Measurements from ENCODE around the gene ATF7.

- TF ChIP-seq, protein P1, sequence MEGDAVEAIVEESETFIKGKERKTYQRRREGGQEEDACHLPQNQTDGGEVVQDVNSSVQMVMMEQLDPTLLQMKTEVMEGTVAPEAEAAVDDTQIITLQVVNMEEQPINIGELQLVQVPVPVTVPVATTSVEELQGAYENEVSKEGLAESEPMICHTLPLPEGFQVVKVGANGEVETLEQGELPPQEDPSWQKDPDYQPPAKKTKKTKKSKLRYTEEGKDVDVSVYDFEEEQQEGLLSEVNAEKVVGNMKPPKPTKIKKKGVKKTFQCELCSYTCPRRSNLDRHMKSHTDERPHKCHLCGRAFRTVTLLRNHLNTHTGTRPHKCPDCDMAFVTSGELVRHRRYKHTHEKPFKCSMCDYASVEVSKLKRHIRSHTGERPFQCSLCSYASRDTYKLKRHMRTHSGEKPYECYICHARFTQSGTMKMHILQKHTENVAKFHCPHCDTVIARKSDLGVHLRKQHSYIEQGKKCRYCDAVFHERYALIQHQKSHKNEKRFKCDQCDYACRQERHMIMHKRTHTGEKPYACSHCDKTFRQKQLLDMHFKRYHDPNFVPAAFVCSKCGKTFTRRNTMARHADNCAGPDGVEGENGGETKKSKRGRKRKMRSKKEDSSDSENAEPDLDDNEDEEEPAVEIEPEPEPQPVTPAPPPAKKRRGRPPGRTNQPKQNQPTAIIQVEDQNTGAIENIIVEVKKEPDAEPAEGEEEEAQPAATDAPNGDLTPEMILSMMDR (IDR thresholded peaks at IDR 0.05; ENCODE audit: low read depth, low read length, poor library complexity, severe bottlenecking): no peak
- TF ChIP-seq EZH2phosphoT487 (IDR thresholded peaks at IDR 0.05; ENCODE audit: borderline replicate concordance, low read length): no peak
These were observed 47.4 kb downstream of the ATF7 start for GRCh38 chr12:53578783-53579182.

Measured in DOHH2 (cell line).